ENCODE measurements around the gene WWOX.

Gene WWOX

DNA sequence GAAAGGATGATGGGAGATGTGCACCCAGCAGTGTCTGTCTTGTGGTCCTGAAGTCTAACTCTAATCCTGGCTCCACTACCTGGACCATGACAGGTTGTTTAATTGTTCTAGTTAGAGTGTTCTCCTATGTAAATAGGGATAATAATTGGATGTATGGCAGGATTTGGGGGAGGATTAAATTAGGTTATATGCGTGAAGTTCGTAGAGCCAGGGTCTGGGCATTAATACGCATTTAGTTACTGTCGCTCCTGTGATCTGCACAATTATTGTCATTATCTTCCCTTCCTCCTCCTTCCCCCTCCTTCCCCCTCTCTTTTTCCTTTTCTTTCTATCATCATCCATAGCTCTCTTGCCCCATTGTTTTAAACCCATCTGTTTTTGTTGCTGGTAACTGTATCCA is 210.3 kb downstream of the WWOX start:
- no peak for DNase-seq

DNA sequence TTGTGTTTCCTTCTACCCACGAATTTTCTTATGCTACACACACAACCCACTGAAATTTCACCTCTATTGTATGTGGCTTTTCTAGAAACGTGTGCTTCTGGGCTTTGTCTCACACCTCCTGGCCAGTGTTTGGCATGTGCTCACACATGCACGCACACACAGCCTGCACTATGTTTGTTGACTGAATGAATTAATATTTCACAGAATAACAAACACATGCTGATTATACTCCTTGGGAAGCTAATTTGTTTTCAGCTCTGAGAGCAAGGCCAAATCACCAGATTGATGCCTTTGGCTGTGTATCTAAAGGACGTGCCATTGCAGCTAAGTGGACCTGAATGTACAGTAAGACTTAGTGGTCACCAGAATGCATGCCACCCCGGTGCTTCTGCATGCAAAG is 210.7 kb downstream of the WWOX start:
- no peak for DNase-seq

DNA sequence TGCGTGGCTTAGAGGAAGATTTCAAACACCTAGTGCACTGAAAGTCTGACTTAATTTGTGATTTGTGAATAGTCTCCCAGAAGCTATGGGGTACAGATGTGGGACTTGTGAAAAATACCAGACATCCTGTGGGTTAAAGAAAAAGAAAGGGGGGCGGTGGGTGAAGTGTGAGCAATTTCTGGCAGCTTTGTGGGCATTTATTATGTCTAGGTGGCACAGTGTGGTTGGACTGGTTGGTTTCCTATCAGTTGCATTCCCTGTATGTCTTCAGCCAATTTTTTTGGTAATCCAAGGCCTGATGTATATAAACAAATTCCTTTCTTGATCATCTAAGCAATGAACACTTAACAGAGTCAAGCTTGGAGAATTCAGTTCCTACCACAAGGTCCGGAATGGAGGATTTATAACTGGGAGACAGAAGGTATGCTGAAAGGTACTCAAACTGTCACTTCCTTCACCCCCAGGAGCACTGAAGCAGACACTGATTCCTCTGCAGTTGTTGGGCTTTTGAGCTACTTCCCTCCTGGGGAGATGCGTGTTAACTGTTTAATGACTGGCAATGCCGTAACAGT is 211.6 kb downstream of the WWOX start:
- no peak for DNase-seq

DNA sequence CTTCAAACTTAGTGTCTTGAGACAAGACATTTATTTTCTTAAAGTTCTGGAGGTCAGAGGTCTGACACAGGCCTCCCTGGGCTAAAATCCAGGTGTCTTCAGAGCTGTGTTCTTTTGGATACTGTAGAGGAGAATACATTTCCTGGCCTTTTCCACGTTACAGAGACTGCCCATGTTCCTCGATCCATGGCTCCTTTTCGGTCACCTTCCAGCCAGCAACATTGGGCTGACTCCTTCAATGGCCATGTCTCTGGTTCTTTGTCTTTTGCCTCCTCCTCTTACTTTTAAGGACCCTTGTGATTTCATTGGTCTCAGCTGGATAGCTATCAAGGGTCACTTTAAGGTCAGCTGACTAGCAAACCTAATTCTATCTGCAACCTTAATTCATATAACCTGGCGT is 212.4 kb downstream of the WWOX start:
- no peak for DNase-seq

DNA sequence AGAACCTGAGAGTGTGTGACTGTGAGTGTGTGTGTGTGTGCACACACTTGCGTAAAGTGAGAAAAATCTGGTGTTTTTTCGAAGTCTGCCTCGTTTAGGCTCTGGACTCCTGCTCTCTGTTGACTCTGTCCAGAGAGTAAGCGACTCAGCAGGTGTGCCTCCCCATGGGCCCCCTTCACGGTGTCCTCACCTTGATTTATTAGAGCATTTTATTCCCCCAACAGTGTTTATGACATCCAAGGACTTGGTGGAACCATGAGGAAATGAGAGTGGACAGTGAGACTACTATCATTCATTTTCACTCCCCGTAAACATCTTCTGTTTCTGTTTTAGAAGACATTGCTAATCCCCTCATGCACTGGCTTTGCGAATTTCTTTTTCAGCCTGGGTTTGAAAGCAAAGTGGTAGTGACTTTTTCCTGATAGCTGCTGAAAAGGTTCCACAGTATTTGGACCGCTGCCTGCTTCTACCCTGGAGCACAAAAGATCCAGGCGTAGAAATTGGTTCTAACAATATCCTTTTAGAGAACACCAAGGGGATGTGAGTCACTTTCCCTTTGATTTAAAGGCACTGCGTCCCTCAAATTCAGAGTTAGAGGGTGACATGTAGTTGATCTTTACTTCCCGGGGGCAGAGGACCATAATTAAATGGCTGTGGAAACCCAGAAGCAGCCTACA is 218.2 kb downstream of the WWOX start:
- DNase-seq, result no peak

DNA sequence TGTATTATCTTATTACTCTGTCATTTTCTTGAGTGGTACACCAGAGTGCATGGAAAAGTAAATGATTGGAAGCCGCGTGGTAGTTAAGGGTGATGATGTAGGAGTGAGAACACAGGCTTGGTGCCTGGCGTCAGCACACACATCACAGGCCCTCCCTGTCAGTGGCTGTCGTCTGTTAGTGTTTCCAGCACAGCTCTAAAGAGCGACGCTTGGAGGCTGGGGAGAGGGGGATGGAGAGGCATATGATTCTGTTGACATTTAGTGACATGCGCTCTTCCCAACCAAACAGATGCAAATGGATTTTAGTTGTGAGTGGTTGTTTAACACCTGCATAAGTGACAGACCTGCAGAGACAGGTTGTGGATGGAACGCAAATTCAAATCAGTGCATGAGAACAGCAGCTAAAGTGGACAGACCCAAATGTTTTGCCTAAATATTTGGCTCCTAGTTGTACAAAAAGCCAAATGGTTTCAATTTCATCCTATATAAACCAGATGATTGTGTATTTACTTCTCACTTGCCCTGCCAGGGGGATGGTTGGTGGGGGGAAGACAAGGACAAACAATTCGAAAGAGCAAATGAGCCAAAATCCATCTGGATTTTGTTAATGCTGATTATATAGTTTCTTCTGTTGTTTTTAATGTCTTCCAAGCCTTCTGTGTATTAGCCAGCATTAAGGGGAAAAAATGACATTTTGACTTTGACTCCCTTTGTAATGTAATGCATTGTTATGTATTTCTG is 222.3 kb downstream of the WWOX start:
- no peak for DNase-seq

DNA sequence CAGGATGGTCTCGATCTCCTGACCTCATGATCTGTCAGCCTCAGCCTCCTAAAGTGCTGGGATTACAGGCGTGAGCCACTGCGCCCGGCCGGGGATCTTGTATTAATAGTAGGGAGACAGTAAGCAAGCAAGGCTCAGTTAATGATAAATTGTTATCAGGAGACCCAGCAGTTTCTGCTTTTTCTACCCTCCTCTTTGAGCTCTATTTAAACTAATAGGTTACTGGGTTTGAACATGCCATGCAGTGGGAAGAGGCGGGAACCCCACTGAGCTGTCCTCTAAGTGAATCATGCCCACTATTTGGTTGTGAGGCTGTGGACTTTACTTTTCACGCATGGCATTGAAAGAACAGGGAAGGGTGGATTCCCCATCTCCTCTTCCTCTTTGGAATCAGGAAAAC is 223.9 kb downstream of the WWOX start:
- DNase-seq, result no peak

DNA sequence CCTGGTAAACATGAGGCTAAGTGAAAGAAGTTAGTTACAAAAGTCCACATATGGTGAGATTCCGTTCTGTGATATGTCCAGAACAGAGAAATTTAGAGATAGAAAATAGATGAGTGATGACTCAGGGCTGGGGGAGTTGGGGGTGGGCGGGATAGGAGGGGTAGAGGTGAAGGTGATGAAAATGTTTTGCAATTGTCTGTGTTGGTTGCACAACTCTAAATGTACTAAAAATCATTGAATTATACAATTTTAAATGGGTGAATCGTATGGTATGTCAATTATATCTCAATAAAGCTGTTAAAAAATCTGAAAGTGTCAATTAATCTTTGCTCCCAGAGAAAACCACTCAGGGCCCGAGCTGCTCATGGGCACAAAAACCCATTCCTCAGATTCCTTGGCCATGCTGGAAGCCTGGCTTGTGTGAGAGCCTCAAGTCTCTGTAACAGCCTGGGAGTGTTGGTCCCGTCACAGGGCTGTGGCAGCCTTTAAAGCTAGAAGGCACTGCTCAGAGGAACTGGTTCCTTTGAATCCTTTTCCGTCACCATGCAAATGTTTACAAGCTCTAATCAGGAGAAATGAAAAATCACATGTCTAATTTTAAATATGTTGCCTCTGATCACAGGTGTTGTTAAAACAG is 225.3 kb downstream of the WWOX start:
- DNase-seq, result no peak

DNA sequence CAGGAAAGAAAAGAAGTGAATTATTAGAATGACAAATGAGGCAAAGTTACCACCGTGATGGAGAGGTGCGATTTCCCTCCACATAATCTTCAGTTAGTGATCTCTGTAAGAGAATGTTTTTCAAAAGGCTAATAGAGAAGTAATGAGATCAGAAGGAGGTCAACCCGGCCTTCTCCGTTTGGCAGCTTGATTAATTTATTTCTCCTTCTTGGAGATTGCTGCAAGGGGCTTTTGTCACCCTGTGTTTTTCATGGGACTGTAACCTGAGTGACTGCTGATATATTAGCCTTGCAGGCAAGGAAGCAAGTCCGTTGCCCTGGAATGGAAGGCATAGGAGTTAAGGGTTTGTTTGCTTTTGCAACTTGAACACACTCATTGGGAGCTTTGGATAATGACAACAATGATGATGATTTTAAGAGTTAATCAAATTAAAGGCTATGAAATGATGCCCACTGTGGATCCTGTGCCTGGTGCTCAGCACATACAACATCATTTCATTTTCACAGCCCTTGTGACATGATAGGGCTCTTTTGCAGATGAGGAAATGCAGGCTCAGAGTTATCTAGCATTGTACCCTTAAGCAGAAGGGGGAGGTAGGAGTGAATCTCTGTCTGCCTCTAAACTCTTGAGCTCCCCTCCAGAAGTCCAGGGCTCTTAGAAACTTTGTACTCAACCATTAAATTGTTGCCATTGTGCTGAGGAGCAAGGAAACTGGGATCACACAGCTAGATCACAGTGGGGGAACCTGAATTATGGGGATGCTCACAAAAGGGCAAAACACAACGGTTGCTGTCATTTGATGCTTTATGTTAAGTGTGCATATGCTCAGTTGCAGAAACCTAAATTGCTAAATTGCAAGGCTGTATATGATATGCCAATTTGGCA is 226.3 kb downstream of the WWOX start:
- DNase-seq, result no peak

DNA sequence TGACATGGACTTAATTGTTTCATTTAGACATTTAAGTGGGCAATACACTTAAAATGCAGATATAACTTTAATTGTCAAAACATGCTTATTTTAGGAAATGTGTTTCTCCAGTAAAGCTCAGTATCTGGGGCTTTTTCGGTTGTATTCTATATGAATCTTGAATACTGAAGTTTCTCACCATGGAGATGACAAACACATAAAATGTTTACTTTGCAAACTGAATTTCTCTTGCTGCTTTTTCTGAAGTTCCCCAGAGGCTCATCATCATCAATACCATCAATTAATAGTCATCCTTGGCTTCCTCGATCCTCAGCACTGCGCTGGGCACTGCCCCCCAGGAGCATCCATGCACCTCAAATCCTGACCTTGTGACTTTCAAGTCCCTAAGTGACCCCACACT is 227.3 kb downstream of the WWOX start:
- DNase-seq, result no peak

DNA sequence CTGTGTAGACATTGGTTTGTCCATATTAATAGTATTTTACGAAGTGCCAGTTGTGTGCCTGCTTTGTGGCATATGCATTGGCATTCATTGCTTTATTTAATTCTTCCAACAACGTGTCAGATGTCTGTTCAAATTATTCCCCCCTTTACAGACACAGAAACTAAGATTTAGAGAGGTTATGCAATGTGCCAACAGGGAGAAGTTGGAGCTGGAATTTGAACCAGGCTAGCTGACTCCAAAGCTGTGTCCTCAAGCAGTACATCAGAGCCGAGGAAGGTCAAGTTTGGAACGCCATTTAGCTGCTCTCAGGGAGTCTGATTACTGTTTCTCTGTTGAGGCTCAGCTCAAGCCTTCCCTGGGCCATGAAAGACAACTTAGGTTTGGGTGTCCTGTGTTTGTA is 232.3 kb downstream of the WWOX start:
- no peak for DNase-seq

DNA sequence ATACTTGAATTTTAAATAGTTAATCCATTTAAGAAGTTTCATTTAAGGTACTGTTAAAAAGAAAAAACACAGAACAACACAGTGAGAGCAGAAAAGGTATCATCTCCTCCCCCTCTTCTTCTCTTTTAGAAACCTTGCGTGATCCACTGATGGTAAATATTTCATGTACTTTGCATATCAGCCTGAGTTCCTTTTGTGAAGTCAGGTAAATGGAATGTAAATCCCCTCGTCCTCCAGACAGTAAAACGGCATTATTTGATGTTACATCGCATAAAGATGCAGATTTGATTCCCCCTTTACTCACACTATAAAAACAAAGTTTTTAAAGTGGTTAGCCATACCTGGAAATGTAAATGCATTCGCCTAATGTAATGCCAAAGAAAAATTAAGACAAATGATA is 234.4 kb downstream of the WWOX start:
- no peak for DNase-seq

DNA sequence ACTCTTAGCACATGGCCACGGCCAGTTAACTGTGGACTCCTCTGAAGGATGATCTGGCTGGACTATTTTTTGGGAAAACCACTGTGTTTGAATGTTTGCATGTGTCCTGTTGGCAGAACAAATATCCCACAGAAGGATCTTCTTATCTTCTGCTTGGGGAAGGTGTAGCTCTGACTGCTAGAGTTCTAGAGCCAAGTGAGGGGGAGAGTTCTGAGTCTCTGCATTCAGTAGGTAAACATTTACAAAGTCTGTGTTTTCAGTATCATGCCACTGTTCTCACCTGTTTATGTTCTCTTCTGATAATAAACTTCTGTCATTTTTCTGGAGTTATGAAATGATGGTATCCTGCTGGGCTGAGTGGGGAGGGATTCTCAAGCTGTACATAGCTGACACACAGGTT is 241.1 kb downstream of the WWOX start:
- no peak for DNase-seq

DNA sequence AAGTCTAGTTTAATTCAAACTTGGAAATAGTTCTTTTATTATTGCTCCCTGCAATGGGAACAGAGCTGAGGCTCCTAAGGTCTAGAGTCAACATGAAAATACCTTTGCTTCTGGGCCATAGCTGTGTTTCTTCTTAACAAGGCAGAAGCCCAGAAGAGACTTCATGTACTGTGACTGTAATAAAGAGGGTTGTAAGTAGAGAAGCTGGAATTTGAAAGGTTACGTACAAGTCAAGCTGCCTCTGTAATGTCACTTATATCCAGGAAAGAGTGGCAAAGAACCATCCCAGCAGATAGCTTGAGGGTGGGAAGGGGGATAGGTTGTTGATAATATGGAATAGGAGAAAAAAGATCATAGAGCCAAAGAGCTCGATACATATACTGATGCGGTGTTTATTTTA is 248.6 kb downstream of the WWOX start:
- DNase-seq, result no peak

DNA sequence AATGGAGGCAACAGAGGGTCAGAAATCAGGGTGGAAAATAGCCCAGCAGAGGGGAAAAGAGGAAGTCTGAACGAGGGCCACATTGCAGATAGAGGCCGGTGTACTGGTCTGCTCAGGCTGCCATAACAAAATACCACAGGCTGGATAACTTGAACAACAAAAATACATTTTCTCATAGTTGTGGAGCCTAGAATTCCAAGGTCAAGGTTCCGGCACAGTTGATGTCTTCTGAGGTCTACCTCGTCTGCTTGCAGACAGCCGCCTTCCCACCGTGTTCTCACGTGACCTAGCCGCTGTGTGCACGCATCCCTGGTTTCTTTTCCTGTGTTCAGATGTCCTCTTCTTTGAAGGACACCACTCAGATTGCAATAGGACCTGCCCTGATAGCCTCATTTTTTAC is 249.4 kb downstream of the WWOX start:
- no peak for DNase-seq

DNA sequence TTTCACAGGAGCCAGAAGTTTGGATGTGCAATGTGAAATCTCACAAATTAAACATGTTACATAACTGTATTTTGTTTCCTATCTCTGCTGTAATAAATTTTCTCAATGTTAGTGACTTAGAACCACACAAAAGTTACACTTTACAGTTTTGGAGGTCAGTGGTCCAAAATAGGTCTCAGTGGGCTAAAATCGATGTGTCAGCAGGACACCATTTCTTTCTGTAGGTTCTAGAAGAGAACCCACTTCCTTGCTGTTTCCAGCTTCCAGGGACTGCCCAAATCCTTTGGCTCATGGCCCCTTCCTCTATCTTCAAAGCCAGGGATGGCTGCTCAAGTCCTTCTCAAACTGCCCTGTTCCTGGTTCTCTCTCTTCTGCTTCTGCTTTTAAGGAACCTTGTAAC is 252.7 kb downstream of the WWOX start:
- no peak for DNase-seq

DNA sequence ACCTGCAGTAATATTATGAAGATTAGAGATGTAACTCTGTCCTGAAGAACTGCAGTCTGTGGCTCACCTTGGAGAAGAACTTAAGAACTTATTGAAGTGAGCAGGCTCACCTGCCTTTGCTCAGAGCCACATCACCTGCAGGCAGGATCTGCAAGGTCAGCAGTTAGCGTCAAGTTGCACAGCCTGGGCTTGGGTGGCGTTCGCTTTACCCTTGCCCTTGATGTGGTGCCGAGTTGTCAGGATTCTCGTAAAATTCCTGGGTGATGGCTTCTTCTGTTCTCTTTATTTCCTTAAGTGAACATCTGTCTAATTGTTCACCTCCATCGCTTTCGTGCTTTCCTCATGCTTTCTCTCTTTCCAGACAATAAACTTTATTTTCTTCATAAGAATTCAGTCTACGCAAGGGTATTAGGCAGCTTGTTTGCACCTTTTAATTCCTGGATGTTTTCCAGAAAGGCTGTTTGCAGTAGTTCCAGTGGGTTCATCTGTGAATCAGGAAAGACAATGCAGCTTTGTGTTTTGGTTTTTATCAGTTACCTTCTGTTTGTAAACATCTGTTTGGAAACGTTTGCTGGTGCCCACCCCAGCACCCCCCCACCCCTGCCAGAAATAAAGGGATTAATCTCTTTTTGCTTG is 254.3 kb downstream of the WWOX start:
- no peak for DNase-seq

DNA sequence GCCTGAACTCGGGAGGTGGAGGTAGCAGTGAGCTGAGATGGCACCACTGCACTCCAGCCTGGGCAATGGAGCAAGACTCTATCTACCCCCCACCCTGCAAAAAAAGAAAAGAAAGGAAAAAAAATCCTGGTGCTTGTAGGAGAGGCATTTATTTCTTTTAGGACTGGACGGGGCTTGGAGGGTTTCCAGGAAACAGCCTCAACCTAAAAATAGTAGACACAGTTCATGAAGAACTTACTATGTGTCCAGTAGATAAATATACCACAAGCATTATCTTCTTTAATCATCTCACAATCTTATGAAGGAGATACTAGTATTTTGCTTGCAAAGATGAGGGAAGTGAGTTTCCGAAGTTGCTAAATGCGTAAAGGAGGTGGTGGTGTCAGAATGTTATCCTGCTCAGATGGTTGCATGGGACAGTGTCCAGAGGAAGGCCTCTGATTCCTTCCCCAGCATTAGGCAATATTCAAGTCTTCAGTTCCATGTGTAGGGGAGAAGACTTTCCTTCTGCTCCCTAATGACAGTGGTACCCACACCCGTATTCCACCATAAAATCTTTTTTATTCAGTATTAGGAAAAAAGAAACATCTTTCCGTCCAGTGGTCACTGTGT is 263.2 kb downstream of the WWOX start:
- no peak for DNase-seq

DNA sequence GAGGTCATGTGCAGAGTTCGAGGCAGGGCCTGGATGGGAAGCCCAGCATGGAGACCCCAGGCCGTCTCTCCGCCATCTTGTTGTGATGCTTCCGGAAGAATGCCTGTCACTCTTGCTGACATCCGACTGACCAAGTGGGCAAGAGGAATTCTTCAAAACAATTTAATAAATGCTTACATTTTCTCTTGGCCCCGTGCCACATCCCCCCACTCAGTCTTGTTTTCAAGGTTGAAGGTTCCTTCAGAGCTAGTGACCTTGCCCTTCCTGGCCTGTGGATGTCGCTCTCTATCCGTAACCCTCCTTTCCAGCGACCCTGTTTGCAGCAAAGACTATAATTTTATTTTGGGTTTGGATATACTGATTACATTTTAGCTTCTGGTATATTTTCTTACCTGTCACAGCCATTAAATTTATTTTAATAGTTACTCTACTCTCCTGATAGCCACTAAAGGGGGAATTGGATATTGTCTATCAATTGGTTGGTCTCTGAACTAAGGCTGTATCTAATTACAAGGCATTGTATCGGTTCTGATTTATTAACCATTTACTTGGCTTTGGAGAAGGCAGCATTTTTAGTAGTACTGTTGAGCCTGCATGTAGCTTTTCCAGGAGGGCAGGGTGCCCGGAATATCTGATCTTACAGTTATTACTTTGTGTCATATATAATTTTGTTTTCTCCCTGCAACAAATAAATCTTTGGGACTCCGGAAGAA is 264.5 kb downstream of the WWOX start:
- DNase-seq, result no peak

DNA sequence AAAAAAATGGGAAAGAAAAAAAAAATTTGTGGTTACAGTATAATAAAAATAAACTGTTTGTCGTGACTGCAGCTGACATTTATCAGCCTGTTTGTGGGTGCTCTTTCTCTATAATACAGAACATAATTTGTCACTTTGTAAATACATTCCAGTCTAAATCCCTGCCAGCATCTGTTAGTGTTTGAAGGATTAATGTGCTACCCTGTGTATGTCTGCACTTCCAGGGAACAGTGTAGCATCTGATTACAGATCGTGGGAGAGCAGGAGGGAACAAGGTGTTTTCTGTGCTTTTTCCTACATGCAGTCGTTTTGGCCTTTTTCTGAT is 265.1 kb downstream of the WWOX start:
- DNase-seq, result no peak

DNA sequence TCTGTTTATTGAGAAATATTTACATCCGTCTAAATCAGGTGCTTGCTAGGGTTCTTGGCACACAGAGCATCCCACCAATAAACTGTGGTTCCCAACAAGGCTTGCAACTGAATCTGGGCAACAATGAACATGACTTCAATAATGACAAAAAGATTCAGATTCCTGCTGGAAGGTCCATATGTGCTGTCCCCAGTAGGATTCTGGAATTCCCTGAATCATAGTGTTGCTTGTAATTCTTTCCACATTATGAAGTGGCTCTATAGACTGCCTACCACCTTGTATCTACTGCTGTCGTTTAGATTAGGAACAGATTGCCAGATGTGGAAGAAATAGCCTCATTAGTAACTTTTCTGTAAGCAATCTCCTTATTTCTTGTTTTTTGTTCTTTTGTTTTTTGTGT is 265.9 kb downstream of the WWOX start:
- no peak for DNase-seq

Measured in NCI-H69 (cell line).